Stimulated activated CD4-positive, alpha-beta T cell treated with anti-CD3 and anti-CD28 coated beads, Interleukin-4, amount 100 ng/mL, for 4 hours (primary cell): ENCODE results near the gene AGPAT2.

ENCODE experiments used
- DNase-seq, 2 experiments: peaks; one replicate each; pipeline ENCODE4 v3.0.0-alpha.2; 2020

AGPAT2 gene

GRCh38 chr9:136644593-136645351, 42.5 kb downstream of the AGPAT2 start:
- peak in 1 of 2 experiments; percentile 72 for DNase-seq

DNA sequence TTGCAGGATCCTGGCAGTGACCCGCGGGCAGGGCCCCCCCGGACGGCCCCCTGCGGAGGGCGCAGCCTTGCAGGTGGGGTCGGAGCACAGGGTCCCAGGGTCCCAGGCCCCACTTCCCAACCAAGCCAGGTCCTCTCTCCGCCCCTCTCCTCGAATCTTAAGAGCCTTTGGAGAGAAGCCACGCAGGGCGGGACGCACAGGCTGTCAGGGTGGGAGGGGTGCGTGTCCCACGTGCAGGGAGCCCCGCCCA, 43.0 kb downstream of the AGPAT2 start:
- peak in 1 of 2 experiments; percentile 71 for DNase-seq

GRCh38 chr9:136643596-136644342, 43.5 kb downstream of the AGPAT2 start:
- DNase-seq = no peak

DNA sequence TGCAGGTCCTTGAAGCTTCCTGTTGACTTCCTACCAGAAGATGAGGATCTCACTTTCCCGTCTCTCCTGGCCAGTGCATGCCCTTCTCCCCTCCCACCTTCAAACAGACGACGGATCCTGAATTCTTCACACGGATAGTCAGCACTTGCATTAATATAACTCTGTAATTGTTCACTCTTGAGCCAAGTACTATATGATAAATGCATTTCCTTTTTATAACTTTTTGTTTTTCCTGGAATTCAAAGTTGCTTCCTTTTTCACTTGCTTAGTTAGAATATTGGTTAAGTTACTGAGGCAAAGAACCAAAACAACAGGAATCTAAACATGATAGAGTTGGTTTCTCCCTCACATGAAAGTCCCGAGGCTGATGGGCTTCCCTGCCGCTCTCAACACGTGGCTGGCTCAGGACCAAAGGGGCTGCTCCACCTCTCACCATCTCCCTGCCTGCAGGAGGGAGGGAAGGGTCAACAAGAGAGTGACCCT, 44.8 kb downstream of the AGPAT2 start:
- DNase-seq = no peak

- no peak for DNase-seq
Measured at GRCh38 chr9:136640171-136641111, 46.8 kb downstream of the AGPAT2 start.

GRCh38 chr9:136634904-136635303, 52.4 kb downstream of the AGPAT2 start:
- DNase-seq = no peak

DNA sequence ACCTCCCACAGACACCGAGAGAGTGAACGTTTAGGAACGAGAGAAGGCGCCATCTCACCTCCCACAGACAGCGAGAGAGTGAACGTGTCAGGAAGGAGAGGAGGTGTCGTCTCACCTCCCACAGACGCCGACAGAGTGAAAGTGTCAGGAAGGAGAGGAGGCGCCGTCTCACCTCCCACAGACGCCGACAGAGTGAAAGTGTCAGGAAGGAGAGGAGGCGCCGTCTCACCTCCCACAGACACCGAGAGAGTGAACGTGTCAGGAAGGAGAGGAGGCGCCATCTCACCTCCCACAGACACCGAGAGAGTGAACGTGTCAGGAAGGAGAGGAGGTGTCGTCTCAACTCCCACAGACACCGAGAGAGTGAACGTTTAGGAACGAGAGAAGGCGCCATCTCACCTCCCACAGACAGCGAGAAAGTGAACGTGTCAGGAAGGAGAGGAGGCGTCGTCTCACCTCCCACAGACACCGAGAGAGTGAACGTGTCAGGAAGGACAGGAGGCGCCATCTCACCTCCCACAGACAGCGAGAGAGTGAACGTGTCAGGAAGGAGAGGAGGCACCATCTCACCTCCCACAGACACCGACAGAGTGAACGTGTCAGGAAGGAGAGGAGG, 54.7 kb downstream of the AGPAT2 start:
- DNase-seq = peak in 1 of 2 experiments; percentile 50

DNA sequence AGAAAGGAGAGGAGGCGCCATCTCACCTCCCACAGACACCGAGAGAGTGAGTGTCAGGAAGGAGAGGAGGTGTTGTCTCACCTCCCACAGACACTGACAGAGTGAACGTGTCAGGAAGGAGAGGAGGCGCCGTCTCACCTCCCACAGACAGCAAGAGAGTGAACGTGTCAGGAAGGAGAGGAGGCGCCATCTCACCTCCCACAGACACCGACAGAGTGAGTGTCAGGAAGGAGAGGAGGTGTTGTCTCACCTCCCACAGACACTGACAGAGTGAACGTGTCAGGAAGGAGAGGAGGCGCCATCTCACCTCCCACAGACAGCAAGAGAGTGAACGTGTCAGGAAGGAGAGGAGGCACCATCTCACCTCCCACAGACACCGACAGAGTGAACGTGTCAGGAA, 55.2 kb downstream of the AGPAT2 start:
- peak in 1 of 2 experiments; percentile 74 for DNase-seq

GRCh38 chr9:136631038-136632000, 55.9 kb downstream of the AGPAT2 start:
- DNase-seq = peak; percentile 61 to 62

- DNase-seq = no peak
Measured at GRCh38 chr9:136630662-136630992, 56.6 kb downstream of the AGPAT2 start.

- DNase-seq = peak; percentile 46 to 52
Measured at GRCh38 chr9:136629879-136630661, 57.2 kb downstream of the AGPAT2 start.

- no peak for DNase-seq
Measured at GRCh38 chr9:136629001-136629878, 58.0 kb downstream of the AGPAT2 start.

DNA sequence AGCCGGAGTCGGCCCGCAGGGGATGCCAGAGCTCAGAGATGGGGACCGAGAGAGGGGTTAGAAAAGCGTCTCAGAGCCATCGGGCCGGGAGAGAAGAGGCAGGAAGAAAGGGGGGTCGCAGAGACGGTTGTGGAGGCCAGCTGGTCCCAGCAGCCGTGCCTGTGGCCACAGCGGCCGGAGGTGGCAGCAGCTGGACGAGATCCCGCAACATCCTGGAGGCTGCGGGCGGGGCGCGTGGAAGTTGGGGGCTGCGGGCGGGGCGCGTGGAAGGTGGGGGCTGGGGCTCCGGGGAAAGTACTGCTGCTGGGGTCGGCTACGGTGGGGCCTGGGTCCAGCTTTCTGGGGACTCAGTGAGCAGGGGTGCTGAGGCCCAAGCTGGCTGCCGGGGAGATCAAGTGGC, 59.0 kb downstream of the AGPAT2 start:
- no peak for DNase-seq

- DNase-seq = no peak
Measured at GRCh38 chr9:136627703-136628102, 59.6 kb downstream of the AGPAT2 start.

- DNase-seq = no peak
Measured at GRCh38 chr9:136626740-136627642, 60.3 kb downstream of the AGPAT2 start.

- DNase-seq = no peak
Measured at GRCh38 chr9:136626066-136626725, 61.1 kb downstream of the AGPAT2 start.

DNA sequence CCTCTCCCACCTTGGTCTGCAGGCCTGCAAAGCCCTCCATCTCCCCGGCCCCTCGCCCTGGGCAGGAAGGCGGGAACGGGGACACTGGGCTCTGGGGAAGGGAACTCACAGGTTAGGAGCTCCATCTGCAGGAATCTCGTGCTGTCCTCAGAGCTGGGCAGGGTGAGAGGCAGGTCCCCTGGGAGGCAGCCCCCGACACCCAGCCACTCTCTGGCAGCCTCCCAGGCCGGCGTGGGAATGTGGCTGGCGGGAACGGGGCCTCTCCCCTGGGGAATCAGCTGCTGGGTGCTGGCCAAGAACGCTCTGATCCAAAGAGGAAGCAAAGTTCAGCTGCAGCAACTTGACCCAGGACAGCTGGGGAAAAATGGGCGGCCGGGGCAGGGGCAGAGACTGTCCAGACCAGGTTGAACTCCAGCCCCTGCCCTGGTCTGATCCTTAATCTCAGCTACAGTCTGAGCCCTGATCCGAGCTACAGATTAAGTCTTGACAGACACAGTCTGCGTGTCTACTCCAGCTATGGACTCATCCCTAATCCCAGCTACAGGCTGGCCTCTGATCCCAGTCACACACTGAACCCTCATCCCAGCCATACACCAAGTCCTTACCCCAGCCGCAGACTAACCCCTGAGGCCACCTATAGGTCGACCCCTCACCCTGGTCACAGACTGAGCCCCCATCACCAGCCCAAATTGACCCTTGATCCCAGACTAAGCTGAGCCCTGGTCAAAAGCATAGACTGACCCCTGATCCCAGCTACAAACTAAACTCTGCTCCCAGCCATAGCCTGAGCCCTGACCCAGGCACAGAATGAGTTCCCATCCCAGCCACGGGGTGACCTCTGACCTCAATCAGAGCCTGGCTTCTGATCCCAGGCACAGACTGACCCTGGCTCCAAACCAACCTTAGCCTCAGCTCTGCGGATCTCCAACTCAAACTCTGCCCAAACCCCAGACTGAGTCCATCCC, 61.9 kb downstream of the AGPAT2 start:
- no peak for DNase-seq
